ENCODE measurements around the gene WDTC1. TPM values are rescaled to one million over a fixed set of nuclear protein-coding genes. Genes with fewer than 3 reads are reported as not detected.
"Not testable (repeated sequence)": the region's sequence is repeated elsewhere in the genome, so short reads cannot be mapped to it uniquely, and the experiment has no call there.

WDTC1 gene
- total RNA-seq, 1 donor from 2014 or later: 53.8 TPM

GRCh38 chr1:27274204-27274603 is 39.8 kb downstream of the WDTC1 start:
- peaks cover 15% of the 10 kb centered on the region for H3K9me3 Mint-ChIP-seq (ENCODE audit: low read depth)
- TF ChIP-seq CTCF (IDR thresholded peaks at IDR 0.05; ENCODE audit: unreplicated experiment): no peak
- no peak for DNase-seq (ENCODE audit: low spot score, unreplicated experiment)
- H3K4me1 Mint-ChIP-seq (ENCODE audit: low read depth): no peaks in the 10 kb centered on the region
- H3K4me3 Mint-ChIP-seq (ENCODE audit: low read depth): no peak overlapping the region
- peaks cover 31% of the 10 kb centered on the region for H3K36me3 Mint-ChIP-seq (ENCODE audit: insufficient read depth)
- peak overlapping the region; percentile 39 for H3K27ac Mint-ChIP-seq
- no peaks in the 10 kb centered on the region for H3K27me3 Mint-ChIP-seq

- peaks cover 15% of the 10 kb centered on the region for H3K9me3 Mint-ChIP-seq (ENCODE audit: low read depth)
- DNase-seq (ENCODE audit: low spot score, unreplicated experiment): no peak
- no peak overlapping the region for H3K27ac Mint-ChIP-seq
- no peaks in the 10 kb centered on the region for H3K27me3 Mint-ChIP-seq
- H3K4me3 Mint-ChIP-seq (ENCODE audit: low read depth): no peak overlapping the region
- no peaks in the 10 kb centered on the region for H3K4me1 Mint-ChIP-seq (ENCODE audit: low read depth)
- no peak for TF ChIP-seq CTCF (IDR thresholded peaks at IDR 0.05; ENCODE audit: unreplicated experiment)
- H3K36me3 Mint-ChIP-seq (ENCODE audit: insufficient read depth): peaks cover 29% of the 10 kb centered on the region
Observed at GRCh38 chr1:27275696-27276095, 41.3 kb downstream of the WDTC1 start.

- no peaks in the 10 kb centered on the region for H3K9me3 Mint-ChIP-seq (ENCODE audit: low read depth)
- TF ChIP-seq CTCF (IDR thresholded peaks at IDR 0.05; ENCODE audit: unreplicated experiment): peak; percentile 88
- peaks cover 12% of the 10 kb centered on the region for H3K36me3 Mint-ChIP-seq (ENCODE audit: insufficient read depth)
- peaks cover 8% of the 10 kb centered on the region for H3K4me1 Mint-ChIP-seq (ENCODE audit: low read depth)
- no peak overlapping the region for H3K27ac Mint-ChIP-seq
- H3K4me3 Mint-ChIP-seq (ENCODE audit: low read depth): no peak overlapping the region
- no peaks in the 10 kb centered on the region for H3K27me3 Mint-ChIP-seq
- peak; percentile 79 for DNase-seq (ENCODE audit: low spot score, unreplicated experiment)
Observed at GRCh38 chr1:27284425-27285273, 50.2 kb downstream of the WDTC1 start.

DNA sequence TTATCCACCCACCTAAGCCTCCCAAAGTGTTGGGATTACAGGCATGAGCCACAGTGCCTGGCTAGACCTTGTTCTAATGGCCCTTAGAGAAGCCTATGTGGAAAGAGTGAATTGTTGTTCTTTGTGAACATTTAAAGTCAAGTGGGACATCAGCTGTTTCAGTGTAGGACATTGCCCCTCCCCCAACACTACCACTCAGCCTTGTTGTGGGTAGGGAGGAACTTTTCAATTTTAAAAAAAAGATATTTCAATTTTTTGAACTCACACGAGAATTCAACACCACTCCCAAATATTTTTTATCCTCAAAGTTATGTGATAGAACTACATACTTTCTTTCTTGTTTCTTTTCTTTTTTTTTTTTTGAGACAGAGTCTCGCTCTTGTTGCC is 50.8 kb downstream of the WDTC1 start:
- peaks cover 8% of the 10 kb centered on the region for H3K4me1 Mint-ChIP-seq (ENCODE audit: low read depth)
- no peaks in the 10 kb centered on the region for H3K9me3 Mint-ChIP-seq (ENCODE audit: low read depth)
- DNase-seq (ENCODE audit: low spot score, unreplicated experiment): no peak
- H3K36me3 Mint-ChIP-seq (ENCODE audit: insufficient read depth): peaks cover 16% of the 10 kb centered on the region
- no peaks in the 10 kb centered on the region for H3K27me3 Mint-ChIP-seq
- no peak overlapping the region for H3K27ac Mint-ChIP-seq
- TF ChIP-seq CTCF (IDR thresholded peaks at IDR 0.05; ENCODE audit: unreplicated experiment): no peak
- H3K4me3 Mint-ChIP-seq (ENCODE audit: low read depth): no peak overlapping the region

- H3K4me1 Mint-ChIP-seq (ENCODE audit: low read depth); H3K4me3 Mint-ChIP-seq (ENCODE audit: low read depth); H3K27me3 Mint-ChIP-seq; H3K27ac Mint-ChIP-seq; H3K9me3 Mint-ChIP-seq (ENCODE audit: low read depth); DNase-seq (ENCODE audit: low spot score, unreplicated experiment): not testable (repeated sequence)
- peaks cover 18% of the 10 kb centered on the region for H3K36me3 Mint-ChIP-seq (ENCODE audit: insufficient read depth)
Observed at GRCh38 chr1:27285821-27286220, 51.4 kb downstream of the WDTC1 start.

GRCh38 chr1:27289125-27289524 is 54.7 kb downstream of the WDTC1 start:
- not testable (repeated sequence) for H3K4me1 Mint-ChIP-seq (ENCODE audit: low read depth); H3K27me3 Mint-ChIP-seq; H3K27ac Mint-ChIP-seq; H3K4me3 Mint-ChIP-seq (ENCODE audit: low read depth); DNase-seq (ENCODE audit: low spot score, unreplicated experiment); H3K9me3 Mint-ChIP-seq (ENCODE audit: low read depth)
- H3K36me3 Mint-ChIP-seq (ENCODE audit: insufficient read depth): peaks cover 14% of the 10 kb centered on the region

Data from progenitor cell of endocrine pancreas (in vitro differentiated cells).